HepG2 (cell line): ENCODE results near the gene INO80B. TPM values are rescaled to one million over a fixed set of nuclear protein-coding genes. Genes with fewer than 3 reads are reported as not detected.

Experiments used
- BRCA1 ChIP-seq: sonication (generic); formaldehyde crosslinking; IDR thresholded peaks from 2 replicates; pipeline ENCODE4 v1.4.0; 2020; ENCODE audit warnings: missing genetic modification reagents
- CEBPZ ChIP-seq: IDR thresholded peaks from 2 replicates; pipeline ENCODE4 v1.6.1; 2012; ENCODE audit warnings: low read length, improper control_type of control experiment
- FOXC1 ChIP-seq: sonication (generic); formaldehyde crosslinking; IDR thresholded peaks from 2 replicates; pipeline ENCODE4 v1.8.0; 2022; ENCODE audit warnings: mild to moderate bottlenecking, missing genetic modification reagents, borderline replicate concordance
- GABPB1 ChIP-seq: IDR thresholded peaks from 2 replicates; pipeline ENCODE4 v1.6.1; 2016; ENCODE audit warnings: mild to moderate bottlenecking, missing genetic modification reagents, moderate library complexity, missing compliant biosample characterization
- HDAC1 ChIP-seq: sonication (generic); formaldehyde crosslinking; IDR thresholded peaks from 2 replicates; pipeline ENCODE4 v1.5.1; 2020; ENCODE audit warnings: mild to moderate bottlenecking, missing genetic modification reagents
- KAT7 ChIP-seq: IDR thresholded peaks from 2 replicates; pipeline ENCODE4 v1.6.1; 2018; ENCODE audit warnings: borderline replicate concordance, missing compliant biosample characterization
- KLF11 ChIP-seq: IDR thresholded peaks from 2 replicates; pipeline ENCODE4 v1.6.1; 2016; ENCODE audit warnings: missing compliant biosample characterization
- TFDP1 ChIP-seq: IDR thresholded peaks from 2 replicates; pipeline ENCODE4 v1.6.1; 2016; ENCODE audit warnings: missing compliant biosample characterization, missing genetic modification reagents, borderline replicate concordance
- THRA ChIP-seq: sonication (generic); formaldehyde crosslinking; IDR thresholded peaks from 2 replicates; pipeline ENCODE4 v1.4.0; 2020; ENCODE audit warnings: missing genetic modification reagents, borderline replicate concordance
- TIGD3 ChIP-seq: sonication (generic); formaldehyde crosslinking; IDR thresholded peaks from 2 replicates; pipeline ENCODE4 v1.5.1; 2020; ENCODE audit warnings: mild to moderate bottlenecking, missing genetic modification reagents, borderline replicate concordance
- TRIM24 ChIP-seq: sonication (generic); formaldehyde crosslinking; IDR thresholded peaks from 2 replicates; pipeline ENCODE4 v1.8.0; 2022; ENCODE audit warnings: mild to moderate bottlenecking, missing genetic modification reagents
- ZBTB4 ChIP-seq: sonication (generic); formaldehyde crosslinking; IDR thresholded peaks from 2 replicates; pipeline ENCODE4 v1.4.0; 2020; ENCODE audit warnings: missing genetic modification reagents, mild to moderate bottlenecking, borderline replicate concordance
- ZFP41 ChIP-seq: sonication (generic); formaldehyde crosslinking; IDR thresholded peaks from 2 replicates; pipeline ENCODE4 v1.4.0; 2020; ENCODE audit warnings: mild to moderate bottlenecking, missing genetic modification reagents, borderline replicate concordance
- ZFP91 ChIP-seq: sonication (generic); formaldehyde crosslinking; IDR thresholded peaks from 2 replicates; pipeline ENCODE4 v1.9.0; 2022; ENCODE audit warnings: missing genetic modification reagents, mild to moderate bottlenecking, borderline replicate concordance
- ZFYVE20 ChIP-seq: sonication (generic); formaldehyde crosslinking; IDR thresholded peaks from 2 replicates; pipeline ENCODE4 v1.8.0; 2023; ENCODE audit warnings: low read depth, mild to moderate bottlenecking, moderate library complexity, missing genetic modification reagents, borderline replicate concordance
- ZNF124 ChIP-seq: sonication (generic); formaldehyde crosslinking; IDR thresholded peaks from 2 replicates; pipeline ENCODE4 v1.4.0; 2020; ENCODE audit warnings: missing genetic modification reagents
- polyA plus RNA-seq, 8 experiments: library from polyadenylated mRNA; depleted of rRNA in 3 of 8; stranded (reverse) in 7 of 8; unstranded in 1 of 8; fragments of >200 nt; fragmentation: Illumina TruSeq in 4 of 8; extraction: Trizol in 4 of 8; gene quantifications; 2 replicates each; pipeline versions ENCODE4 v1.2.1 to v1.2.3, GENCODE V29; 2011 to 2016; ENCODE audit warnings: low read depth in 4 of 8, missing spikeins in 1 of 8, mixed read lengths in 1 of 8; ENCODE audit not compliant: insufficient read depth in 1 of 8
- total RNA-seq, 5 experiments: library from RNA; depleted of rRNA; stranded (reverse); fragments of >200 nt; fragmentation: Illumina TruSeq; extraction: Trizol; gene quantifications; 2 replicates each; pipeline ENCODE4 v1.2.3, GENCODE V29; 2016; ENCODE audit warnings: low read depth in 1 of 5

The INO80B gene
- total and polyA plus RNA-seq, 2 of the 13 experiments (the other 11 are each of a cell fraction or from before 2014, with no cell fraction given) = 6.2 to 14.5 TPM

- TF ChIP-seq TFDP1 (CRISPR knock-in tag) (no peak), KAT7 (CRISPR knock-in tag) (0 out of 2 replicates have a peak, but pooled peaks have one; percentile 19), HDAC1 (CRISPR knock-in tag) (no peak), ZNF124 (CRISPR knock-in tag) (no peak), TRIM24 (CRISPR knock-in tag) (no peak), ZFP91 (peak; percentile 60; the same call in 1 of the 2 replicates), TIGD3 (CRISPR knock-in tag) (no peak), GABPB1 (CRISPR knock-in tag) (peak; percentile 57; the same call in 1 of the 2 replicates), FOXC1 (CRISPR knock-in tag) (peak; percentile 4; the same call in 1 of the 2 replicates), ZFYVE20 (no peak), ZFP41 (CRISPR knock-in tag) (0 out of 2 replicates have a peak, but pooled peaks have one; percentile 18), CEBPZ (no peak), KLF11 (CRISPR knock-in tag) (no peak), BRCA1 (CRISPR knock-in tag) (no peak), THRA (CRISPR knock-in tag) (no peak), ZBTB4 (CRISPR knock-in tag) (no peak)
These were observed 44.5 kb downstream of the INO80B start, which contains the start of gene LBX2 (continued) for GRCh38 chr2:74499267-74499939.
